NCI-H2171 treated with DMSO at 0.1 percent for 48 hours (cell line): Measurements from ENCODE around the gene CRLF3.
"Not testable (repeated sequence)": the region's sequence is repeated elsewhere in the genome, so short reads cannot be mapped to it uniquely, and the experiment has no call there.

Source experiments
- DNase-seq: peaks from one replicate; lab custom pipeline; 2025; lab: John Stamatoyannopoulos, UW

The CRLF3 gene

GRCh38 chr17:30735644-30736043 is 88.8 kb downstream of the CRLF3 start:
- DNase-seq: not testable (repeated sequence)

GRCh38 chr17:30735206-30735605 is 89.3 kb downstream of the CRLF3 start:
- not testable (repeated sequence) for DNase-seq

GRCh38 chr17:30734153-30734552 is 90.3 kb downstream of the CRLF3 start:
- not testable (repeated sequence) for DNase-seq
